ENCODE data around the gene TRIM28.
"Not testable (repeated sequence)": the region's sequence is repeated elsewhere in the genome, so short reads cannot be mapped to it uniquely, and the experiment has no call there.

The TRIM28 gene

DNA sequence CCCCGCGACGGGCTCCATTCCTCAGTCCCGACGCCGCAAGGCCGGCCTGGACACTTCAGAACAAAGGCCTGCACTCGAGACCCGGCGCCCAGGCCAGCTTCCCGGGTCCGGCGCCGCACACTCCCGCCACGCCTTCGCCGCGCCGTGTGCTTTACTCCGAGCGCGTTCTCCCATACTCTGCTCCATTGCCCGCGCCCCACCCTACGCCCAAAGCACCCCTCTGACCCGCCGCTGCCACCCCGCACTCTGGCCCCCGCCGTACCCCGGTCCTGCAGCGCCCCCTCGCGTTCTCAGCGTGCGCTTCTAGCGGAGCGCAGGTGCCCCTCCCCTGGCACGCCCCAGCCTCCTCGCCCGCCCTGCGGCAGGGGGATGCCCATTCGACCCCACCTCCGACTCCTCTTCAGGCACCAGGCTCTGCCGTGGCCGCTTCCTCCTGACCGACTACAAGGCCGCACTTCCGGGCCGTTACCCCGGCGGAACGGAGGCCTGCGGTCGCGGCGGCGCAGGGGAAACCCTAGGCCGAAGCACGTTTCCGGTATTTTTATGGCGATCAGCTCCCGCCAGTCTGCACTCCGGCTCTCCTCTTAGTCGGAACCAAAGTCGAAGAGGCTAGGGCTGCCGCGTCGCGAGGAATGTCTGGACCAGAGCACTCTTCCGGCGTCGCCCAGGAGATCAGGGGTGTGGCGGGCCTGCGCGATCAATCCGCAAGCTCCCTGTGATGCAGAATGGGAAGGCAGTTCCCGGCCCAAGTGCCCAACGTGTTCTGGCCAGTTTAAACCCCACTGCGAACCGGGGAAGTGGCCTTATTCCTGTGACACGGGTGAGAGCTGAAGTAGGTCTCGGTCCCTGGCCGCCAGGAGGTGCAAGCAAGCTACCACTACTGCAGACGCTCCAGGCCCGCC, 24.3 kb upstream of the TRIM28 start, which contains the start of gene ZBTB45:
ZBTB45 (minus strand) TSS at position 456 of the 902 bp plus-strand sequence. CDS start 2,137 bp downstream, outside the sequence.
- peak; percentile 95 for DNase-seq

DNA sequence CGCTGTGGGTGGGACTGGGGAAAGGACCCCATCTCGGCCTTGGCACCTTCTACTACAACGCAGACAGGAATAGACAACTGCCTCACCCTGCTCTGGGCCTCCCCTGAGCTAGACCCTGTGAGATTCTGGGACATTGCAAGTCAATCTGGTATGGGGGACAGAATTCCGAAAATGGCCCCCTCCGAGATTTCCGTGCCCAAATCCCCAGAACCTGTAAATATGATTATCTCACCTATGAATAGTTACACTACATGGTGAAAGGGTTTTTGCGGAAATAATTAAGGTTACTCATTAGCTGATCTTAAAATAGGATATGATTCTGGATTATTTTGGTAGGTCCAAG, 23.6 kb upstream of the TRIM28 start:
- no peak for DNase-seq

GRCh38 chr19:58521651-58522050, 22.2 kb upstream of the TRIM28 start:
- no peak for DNase-seq

- no peak for DNase-seq
These were observed 21.2 kb upstream of the TRIM28 start for GRCh38 chr19:58522709-58523108.

- no peak for DNase-seq
These were observed 14.5 kb upstream of the TRIM28 start for GRCh38 chr19:58529405-58529804.

DNA sequence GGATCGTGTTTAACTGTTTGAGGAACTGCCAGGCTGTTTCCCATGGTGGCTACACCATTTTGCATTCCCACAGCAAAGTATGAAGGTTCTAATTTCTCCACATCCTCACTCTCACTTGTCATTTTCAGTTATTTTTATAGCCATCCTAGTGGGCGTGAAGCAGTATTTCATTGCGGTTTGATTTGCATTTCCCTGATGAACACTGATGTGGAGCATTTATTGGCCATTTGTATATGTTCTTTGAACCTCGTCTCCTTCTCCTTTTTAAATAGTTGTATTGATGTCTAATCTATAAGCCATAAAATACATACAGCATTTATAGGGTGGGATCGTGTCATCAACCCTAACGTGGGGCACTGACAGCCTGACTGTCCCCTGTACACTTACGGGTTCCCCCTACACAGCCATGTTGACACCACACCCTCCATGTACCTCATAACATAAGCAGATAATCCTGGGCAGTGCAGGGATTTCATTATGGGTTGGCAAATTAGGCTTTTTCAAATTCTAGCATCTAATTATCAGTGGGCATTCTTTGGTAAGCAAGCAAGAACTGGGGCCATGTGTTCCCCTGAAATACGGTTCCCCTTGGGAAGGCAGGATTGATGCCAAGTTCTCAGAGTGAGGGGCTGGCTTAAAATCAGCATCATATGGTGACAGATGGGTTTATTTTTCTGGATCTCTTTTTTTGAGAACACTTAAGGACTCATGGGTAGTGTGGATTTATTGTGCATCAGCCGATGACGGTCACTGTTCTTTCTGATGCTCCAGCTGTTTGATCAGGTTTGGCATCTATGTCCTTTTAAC, 12.6 kb upstream of the TRIM28 start:
- no peak for DNase-seq

- DNase-seq: no peak
These were observed 8.0 kb upstream of the TRIM28 start for GRCh38 chr19:58535857-58536256.

- DNase-seq: no peak
These were observed 6.7 kb upstream of the TRIM28 start for GRCh38 chr19:58536852-58537798.

- no peak for DNase-seq
These were observed 5.4 kb upstream of the TRIM28 start for GRCh38 chr19:58538257-58539168.

DNA sequence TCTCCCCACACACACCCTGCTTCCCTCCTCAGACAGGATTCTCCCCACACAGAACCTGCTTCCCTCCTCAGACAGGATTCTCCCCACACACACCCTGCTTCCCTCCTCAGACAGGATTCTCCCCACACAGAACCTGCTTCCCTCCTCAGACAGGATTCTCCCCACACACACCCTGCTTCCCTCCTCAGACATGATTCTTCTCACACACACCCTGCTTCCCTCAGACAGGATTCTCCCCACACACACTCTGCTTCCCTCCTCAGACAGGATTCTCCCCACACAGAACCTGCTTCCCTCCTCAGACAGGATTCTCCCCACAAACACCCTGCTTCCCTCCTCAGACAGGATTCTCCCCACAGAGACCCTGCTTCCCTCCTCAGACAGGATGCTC, 4.7 kb upstream of the TRIM28 start:
- DNase-seq: not testable (repeated sequence)

- not testable (repeated sequence) for DNase-seq
These were observed 1.1 kb upstream of the TRIM28 start for GRCh38 chr19:58542641-58543372.

DNA sequence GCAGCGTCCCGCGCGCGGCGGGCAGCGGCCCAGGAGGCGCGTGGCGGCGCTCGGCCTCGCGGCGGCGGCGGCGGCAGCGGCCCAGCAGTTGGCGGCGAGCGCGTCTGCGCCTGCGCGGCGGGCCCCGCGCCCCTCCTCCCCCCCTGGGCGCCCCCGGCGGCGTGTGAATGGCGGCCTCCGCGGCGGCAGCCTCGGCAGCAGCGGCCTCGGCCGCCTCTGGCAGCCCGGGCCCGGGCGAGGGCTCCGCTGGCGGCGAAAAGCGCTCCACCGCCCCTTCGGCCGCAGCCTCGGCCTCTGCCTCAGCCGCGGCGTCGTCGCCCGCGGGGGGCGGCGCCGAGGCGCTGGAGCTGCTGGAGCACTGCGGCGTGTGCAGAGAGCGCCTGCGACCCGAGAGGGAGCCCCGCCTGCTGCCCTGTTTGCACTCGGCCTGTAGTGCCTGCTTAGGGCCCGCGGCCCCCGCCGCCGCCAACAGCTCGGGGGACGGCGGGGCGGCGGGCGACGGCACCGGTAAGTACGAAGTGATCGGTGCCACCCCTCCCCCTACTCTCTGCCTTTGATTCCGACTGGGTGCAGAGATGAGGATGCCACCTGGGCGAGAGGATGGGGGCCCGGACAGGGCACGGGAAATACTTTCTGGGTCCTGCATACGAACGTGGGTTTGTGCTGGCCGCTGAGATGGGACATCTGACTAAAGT, 874 bp downstream of the TRIM28 start:
- no peak for DNase-seq

GRCh38 chr19:58545286-58546018, 1.6 kb downstream of the TRIM28 start:
- DNase-seq: no peak

- DNase-seq: no peak
These were observed 2.2 kb downstream of the TRIM28 start for GRCh38 chr19:58546019-58546530.

DNA sequence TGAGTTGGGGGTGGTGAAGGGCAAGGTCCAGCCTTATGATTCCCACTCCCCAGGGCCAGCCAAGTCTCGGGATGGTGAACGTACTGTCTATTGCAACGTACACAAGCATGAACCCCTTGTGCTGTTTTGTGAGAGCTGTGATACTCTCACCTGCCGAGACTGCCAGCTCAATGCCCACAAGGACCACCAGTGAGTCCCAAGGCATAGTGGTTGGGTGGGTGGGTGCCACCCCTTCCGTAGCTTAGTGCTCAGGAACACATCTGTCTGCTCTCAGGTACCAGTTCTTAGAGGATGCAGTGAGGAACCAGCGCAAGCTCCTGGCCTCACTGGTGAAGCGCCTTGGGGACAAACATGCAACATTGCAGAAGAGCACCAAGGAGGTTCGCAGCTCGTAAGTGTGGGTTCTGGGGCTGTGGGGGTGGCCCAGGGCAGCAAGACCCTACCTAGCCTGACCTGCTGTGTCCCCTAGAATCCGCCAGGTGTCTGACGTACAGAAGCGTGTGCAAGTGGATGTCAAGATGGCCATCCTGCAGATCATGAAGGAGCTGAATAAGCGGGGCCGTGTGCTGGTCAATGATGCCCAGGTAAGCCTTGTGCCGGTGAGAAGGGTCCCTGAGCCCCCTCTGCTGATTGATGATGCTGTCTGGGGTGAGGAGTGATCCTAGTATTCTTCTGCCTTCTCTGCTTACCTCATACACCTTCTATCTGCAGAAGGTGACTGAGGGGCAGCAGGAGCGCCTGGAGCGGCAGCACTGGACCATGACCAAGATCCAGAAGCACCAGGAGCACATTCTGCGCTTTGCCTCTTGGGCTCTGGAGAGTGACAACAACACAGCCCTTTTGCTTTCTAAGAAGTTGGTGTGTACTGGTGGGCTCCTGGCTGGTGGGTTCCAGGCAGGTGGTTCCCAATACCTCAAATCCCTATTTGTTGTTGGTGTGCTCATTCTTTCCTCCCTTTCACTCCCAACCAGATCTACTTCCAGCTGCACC, 3.8 kb downstream of the TRIM28 start:
- DNase-seq: no peak

DNA sequence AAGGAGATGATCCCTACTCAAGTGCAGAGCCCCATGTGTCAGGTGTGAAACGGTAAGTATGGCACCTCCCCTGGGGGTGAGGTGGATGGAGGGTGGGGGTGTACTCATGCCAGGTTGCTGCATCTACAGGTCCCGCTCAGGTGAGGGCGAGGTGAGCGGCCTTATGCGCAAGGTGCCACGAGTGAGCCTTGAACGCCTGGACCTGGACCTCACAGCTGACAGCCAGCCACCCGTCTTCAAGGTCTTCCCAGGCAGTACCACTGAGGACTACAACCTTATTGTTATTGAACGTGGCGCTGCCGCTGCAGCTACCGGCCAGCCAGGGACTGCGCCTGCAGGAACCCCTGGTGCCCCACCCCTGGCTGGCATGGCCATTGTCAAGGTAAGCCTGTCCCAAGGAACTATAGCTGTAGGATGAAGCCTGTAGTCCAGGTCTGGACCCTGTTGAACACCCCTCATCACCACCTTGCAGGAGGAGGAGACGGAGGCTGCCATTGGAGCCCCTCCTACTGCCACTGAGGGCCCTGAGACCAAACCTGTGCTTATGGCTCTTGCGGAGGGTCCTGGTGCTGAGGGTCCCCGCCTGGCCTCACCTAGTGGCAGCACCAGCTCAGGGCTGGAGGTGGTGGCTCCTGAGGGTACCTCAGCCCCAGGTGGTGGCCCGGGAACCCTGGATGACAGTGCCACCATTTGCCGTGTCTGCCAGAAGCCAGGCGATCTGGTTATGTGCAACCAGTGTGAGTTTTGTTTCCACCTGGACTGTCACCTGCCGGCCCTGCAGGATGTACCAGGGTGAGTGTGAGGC, 5.2 kb downstream of the TRIM28 start:
- no peak for DNase-seq
